A549 treated with AZD2906 at 1 μM for 4 hours (cell line): ENCODE results near the gene CTPS2. TPM values are rescaled to one million over a fixed set of nuclear protein-coding genes. Genes with fewer than 3 reads are reported as not detected.

Experiments used
- total RNA-seq: library from RNA; stranded (reverse); fragments of 200-300 nt; extraction: Qiagen RNA extraction; gene quantifications from 5 replicates; pipeline ENCODE4 v1.2.3, GENCODE V29; 2022

Gene CTPS2, protein sequence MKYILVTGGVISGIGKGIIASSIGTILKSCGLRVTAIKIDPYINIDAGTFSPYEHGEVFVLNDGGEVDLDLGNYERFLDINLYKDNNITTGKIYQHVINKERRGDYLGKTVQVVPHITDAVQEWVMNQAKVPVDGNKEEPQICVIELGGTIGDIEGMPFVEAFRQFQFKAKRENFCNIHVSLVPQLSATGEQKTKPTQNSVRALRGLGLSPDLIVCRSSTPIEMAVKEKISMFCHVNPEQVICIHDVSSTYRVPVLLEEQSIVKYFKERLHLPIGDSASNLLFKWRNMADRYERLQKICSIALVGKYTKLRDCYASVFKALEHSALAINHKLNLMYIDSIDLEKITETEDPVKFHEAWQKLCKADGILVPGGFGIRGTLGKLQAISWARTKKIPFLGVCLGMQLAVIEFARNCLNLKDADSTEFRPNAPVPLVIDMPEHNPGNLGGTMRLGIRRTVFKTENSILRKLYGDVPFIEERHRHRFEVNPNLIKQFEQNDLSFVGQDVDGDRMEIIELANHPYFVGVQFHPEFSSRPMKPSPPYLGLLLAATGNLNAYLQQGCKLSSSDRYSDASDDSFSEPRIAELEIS
- 9.7 to 11.9 TPM (median 10.2 TPM) in 5 replicates for total RNA-seq

DNA sequence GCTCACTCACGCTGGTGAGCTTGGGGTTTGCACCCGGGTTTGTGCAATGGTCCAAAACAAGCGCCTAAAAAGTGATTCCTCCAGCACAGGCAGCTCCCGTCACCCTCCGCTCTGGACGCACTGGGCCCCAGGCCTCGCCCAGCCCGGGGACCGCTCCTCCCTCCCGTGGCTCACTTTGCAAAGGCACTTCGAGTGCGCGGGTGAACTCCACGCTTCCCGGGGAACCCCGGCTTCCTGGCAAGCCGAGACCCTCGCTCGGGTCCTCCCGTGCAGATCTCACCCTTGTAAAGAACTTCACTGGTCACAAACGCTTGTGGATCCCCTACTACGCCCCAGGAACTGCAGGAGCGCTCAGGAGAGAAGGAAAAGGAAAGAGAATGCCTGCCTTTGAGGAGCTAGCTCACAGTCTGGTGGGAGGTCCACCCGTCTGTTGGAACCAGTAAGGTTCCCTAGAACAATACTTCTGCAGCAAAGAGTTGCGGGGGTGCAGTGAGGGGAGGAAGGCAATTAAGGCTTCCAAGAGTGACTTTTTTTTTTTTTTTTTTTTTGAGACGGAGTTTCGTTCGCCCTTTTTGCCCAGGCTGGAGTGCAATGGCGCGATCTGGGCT, at the start of gene CTPS2:
CTPS2 (minus strand) TSS at position 122 of the 608 bp plus-strand sequence. CDS start 9,767 bp downstream, outside the sequence.

DNA sequence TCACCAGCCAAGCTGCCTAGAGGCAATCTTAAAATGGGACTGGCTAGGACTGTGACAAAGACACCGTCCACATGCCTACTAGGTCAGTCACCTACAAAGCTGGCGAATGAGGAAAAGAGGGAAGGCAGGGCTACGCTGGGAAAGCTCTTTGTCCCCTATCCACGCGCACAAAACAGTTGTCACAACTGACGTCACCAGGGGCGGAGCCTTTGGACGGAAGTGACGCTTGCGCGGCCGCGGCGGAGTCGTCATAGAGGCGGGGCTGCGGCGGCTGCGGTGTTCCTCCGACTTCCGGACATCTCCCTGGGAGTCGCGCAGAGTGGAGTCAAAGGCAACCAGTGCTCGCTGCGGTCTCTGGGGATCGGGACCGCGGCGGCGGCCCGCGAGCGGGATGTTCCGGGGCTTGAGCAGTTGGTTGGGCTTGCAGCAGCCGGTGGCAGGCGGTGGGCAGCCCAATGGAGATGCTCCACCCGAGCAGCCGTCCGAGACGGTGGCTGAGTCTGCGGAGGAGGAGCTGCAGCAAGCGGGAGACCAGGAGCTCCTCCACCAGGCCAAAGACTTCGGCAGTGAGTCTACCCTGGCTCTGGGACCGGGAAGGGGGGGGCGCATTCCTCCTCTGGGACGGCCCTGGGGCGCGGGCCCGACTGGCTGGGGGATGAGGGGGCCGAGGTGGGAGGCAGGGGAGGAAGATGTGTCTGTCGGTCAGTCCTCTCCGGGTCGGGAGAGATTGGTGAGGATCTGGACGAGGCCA, 7.0 kb upstream of the CTPS2 start, which contains the start of gene SYAP1:
SYAP1 (plus strand) TSS at position 279 of the 751 bp plus-strand sequence; CDS start at position 392, 113 bp downstream.

DNA sequence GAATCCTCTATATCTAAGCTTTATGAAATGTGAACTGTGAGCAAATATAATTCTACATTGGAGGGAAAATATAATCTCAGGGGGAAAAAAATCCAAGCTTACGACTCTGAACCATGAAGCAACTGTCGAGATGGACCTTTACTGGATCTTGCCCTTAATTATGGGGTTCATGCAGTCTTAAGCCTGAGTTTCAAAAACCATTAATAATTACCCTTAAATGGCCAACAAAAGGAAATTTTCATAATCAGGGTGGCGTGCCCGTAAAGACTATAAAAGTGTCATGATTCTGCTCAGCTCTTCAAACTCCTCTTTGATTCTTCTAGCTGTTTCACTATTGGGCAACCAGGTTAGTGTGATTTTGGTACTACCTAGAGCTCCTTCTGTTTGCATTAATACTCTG, 62.6 kb downstream of the CTPS2 start, which contains the start of gene S100G:
S100G (plus strand) TSS at position 301 of the 400 bp plus-strand sequence. CDS start 849 bp downstream, outside the sequence.

Other genes starting within 250 kb of the CTPS2 start
- not detected in 5 replicates for gene S100G, start 62.5 kb downstream of the CTPS2 start, total RNA-seq
- gene SYAP1, start 6.9 kb upstream of the CTPS2 start, total RNA-seq: 19.8 to 20.9 TPM (median 20.4 TPM) in 5 replicates
- gene TXLNG, start 73.8 kb upstream of the CTPS2 start, total RNA-seq: 12.9 to 16.2 TPM (median 14.4 TPM) in 5 replicates
- 158 to 186 TPM (median 162 TPM) in 5 replicates for gene RBBP7, start 157.7 kb upstream of the CTPS2 start, total RNA-seq
- gene REPS2, start 234.0 kb upstream of the CTPS2 start, total RNA-seq: 0.73 to 1.8 TPM (median 1.3 TPM) in 5 replicates